ENCODE measurements around the gene CLCNKB.
"Not testable (repeated sequence)": the region's sequence is repeated elsewhere in the genome, so short reads cannot be mapped to it uniquely, and the experiment has no call there.

CLCNKB gene

DNA sequence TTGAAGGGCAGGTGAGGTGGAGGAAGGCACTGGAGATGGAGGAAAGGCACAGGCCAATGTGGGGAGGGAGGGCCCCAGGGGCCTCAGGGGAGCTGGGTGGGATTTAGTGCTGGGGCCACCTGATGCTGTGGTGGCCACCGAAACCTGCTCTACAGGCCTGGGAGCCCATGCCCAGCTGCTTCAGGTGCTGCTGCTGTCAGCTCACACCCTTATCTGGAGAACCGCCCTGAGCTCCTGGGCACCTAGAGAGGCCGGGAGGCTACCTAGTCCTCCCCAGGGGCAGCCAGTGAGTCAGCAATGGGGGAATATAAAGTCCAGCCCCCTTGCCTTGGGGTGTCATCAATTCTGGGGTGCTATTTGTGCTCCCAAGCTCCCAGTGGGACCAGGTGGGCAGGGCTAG, 17.7 kb downstream of the CLCNKB start:
- Histone ChIP-seq H4K91ac (ENCODE audit: low read depth, low read length, poor library complexity) (no peak overlapping the region), H3K18ac (ENCODE audit: low read length) (peak overlapping the region; percentile 19), H3K14ac (ENCODE audit: low read length) (no peak overlapping the region), H2AK5ac (ENCODE audit: low read depth, low read length) (no peak overlapping the region), H2BK120ac (ENCODE audit: low read depth, low read length) (no peak overlapping the region), H2BK12ac (ENCODE audit: low read length) (no peak overlapping the region), H3K9me3 (replicated peaks in 1 of 2; ENCODE audit: control insufficient read depth in 2 of 2, insufficient read depth in 1 of 2, low read depth in 1 of 2, low read length in 2 of 2) (no peaks in the 10 kb centered on the region), H3K79me1 (ENCODE audit: low read depth, low read length) (no peaks in the 10 kb centered on the region), H3K36me3 (replicated peaks in 1 of 2; ENCODE audit: control insufficient read depth in 2 of 2, insufficient read depth in 2 of 2, low read length in 2 of 2) (no peaks in the 10 kb centered on the region), H3K4me2 (ENCODE audit: insufficient read depth, low read length, poor library complexity, severe bottlenecking) (no peak overlapping the region), H4K8ac (ENCODE audit: low read depth, low read length) (no peak overlapping the region), H2AFZ (ENCODE audit: low read length) (no peak overlapping the region), H3K27me3 (ENCODE audit: control insufficient read depth in 3 of 3, insufficient read depth in 3 of 3, low read depth in 1 of 3, low read length in 3 of 3) (peaks cover 0 to 31% (median 0%) of the 10 kb centered on the region in 3 experiments), H3K4me1 (ENCODE audit: control insufficient read depth in 2 of 2, insufficient read depth in 1 of 2, low read depth in 1 of 2, low read length in 2 of 2) (peaks cover 11 to 15% of the 10 kb centered on the region in 2 donors), H3K23ac (ENCODE audit: low read depth, low read length, poor library complexity) (no peak overlapping the region), H3K4me3 (ENCODE audit: low read length in 2 of 2) (no peak overlapping the region), H3K27ac (replicated peaks; ENCODE audit: low read length) (no peak overlapping the region), H3K4ac (ENCODE audit: low read length) (no peak overlapping the region), H2BK5ac (ENCODE audit: low read length) (no peak overlapping the region), H2BK15ac (ENCODE audit: low read length) (peak overlapping the region; percentile 58), H3K9ac (ENCODE audit: low read depth, low read length, poor library complexity) (no peak overlapping the region)
- no peak for DNase-seq (ENCODE audit: low spot score)
- no CpG with 5 or more reads among the region's 3 CpGs for WGBS, 2 donors (ENCODE audit: extremely low coverage in 2 of 2, insufficient read length in 2 of 2, insufficient replicate concordance in 1 of 2)

DNA sequence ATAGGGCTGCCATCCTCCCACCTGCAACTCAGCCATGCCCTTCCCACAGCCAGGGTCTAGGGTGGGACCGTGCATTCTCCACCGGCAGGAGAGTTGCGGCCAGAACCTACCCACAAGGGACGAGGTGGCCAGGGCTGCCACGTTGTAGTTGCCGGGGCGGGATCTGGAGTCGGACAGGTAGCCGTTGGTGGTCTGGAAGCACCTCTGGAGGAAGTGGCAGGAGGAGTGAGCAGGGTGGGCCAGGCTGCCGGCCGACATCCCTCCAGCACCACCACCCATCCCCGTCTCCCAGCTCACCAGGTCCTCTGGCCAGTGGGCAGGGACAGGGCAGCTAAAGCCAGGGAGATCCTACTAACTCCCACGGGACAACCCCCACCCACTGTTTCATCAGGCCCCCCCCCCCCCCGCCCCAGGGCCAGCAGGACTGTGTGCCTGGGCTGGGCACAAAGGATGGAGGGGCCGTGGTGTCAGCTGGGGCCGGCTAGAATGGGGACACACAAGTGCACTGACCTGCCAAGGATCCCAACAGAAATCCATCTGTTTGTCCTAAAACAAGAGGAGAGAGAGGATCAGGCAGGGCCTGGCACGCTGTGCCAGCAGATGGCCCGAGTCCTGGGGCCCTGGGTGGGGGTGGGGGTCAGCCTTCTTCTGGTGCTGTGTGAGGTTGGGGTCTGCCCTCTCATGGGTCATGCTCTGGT, 18.6 kb downstream of the CLCNKB start:
- H4K8ac ChIP-seq (ENCODE audit: low read depth, low read length); H3K4me2 ChIP-seq (ENCODE audit: insufficient read depth, low read length, poor library complexity, severe bottlenecking); H2BK12ac ChIP-seq (ENCODE audit: low read length); H3K36me3 ChIP-seq (replicated peaks in 1 of 2; ENCODE audit: control insufficient read depth in 2 of 2, insufficient read depth in 2 of 2, low read length in 2 of 2); H3K4me3 ChIP-seq (ENCODE audit: low read length in 2 of 2); H2AK5ac ChIP-seq (ENCODE audit: low read depth, low read length); H3K4ac ChIP-seq (ENCODE audit: low read length); H3K18ac ChIP-seq (ENCODE audit: low read length); H3K79me1 ChIP-seq (ENCODE audit: low read depth, low read length); H2BK15ac ChIP-seq (ENCODE audit: low read length); H3K27ac ChIP-seq (replicated peaks; ENCODE audit: low read length); H3K9me3 ChIP-seq (replicated peaks in 1 of 2; ENCODE audit: control insufficient read depth in 2 of 2, insufficient read depth in 1 of 2, low read depth in 1 of 2, low read length in 2 of 2); H2AFZ ChIP-seq (ENCODE audit: low read length); DNase-seq (ENCODE audit: low spot score); H4K91ac ChIP-seq (ENCODE audit: low read depth, low read length, poor library complexity); H3K14ac ChIP-seq (ENCODE audit: low read length); H2BK5ac ChIP-seq (ENCODE audit: low read length); H2BK120ac ChIP-seq (ENCODE audit: low read depth, low read length); H3K23ac ChIP-seq (ENCODE audit: low read depth, low read length, poor library complexity): not testable (repeated sequence)
- WGBS, 2 donors (ENCODE audit: extremely low coverage in 2 of 2, insufficient read length in 2 of 2, insufficient replicate concordance in 1 of 2): no CpG with 5 or more reads among the region's 18 CpGs
- peaks cover 0 to 34% (median 0%) of the 10 kb centered on the region in 3 experiments for H3K27me3 ChIP-seq (ENCODE audit: control insufficient read depth in 3 of 3, insufficient read depth in 3 of 3, low read depth in 1 of 3, low read length in 3 of 3)
- H3K4me1 ChIP-seq (ENCODE audit: control insufficient read depth in 2 of 2, insufficient read depth in 1 of 2, low read depth in 1 of 2, low read length in 2 of 2): peaks cover 18 to 19% of the 10 kb centered on the region in 2 donors
- H3K9ac ChIP-seq (ENCODE audit: low read depth, low read length, poor library complexity): peak overlapping the region; percentile 21

DNA sequence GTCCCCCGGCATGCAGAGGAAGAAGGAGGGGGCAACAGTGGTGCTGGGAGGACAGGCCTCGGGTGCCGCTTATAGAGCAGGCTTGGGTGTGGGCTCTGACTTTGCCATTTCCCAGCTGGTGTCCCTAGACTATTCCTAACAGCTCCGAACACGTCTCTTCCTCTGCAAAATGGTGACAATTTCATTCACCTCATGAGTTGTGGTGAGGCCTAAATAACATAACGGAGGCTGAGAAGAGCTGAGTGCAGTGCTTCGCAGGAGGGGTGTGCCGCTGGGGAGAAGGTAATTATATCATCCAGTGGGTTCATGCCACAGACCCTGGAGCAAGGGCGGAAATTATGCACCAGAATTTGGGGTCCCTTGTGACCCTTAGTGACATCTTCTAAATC, 19.1 kb downstream of the CLCNKB start:
- not testable (repeated sequence) for H3K18ac ChIP-seq (ENCODE audit: low read length); H2BK120ac ChIP-seq (ENCODE audit: low read depth, low read length); H3K4me3 ChIP-seq (ENCODE audit: low read length in 2 of 2); H2AK5ac ChIP-seq (ENCODE audit: low read depth, low read length); H3K14ac ChIP-seq (ENCODE audit: low read length); H4K8ac ChIP-seq (ENCODE audit: low read depth, low read length); H3K79me1 ChIP-seq (ENCODE audit: low read depth, low read length); H3K9me3 ChIP-seq (replicated peaks in 1 of 2; ENCODE audit: control insufficient read depth in 2 of 2, insufficient read depth in 1 of 2, low read depth in 1 of 2, low read length in 2 of 2); H2BK12ac ChIP-seq (ENCODE audit: low read length); H3K23ac ChIP-seq (ENCODE audit: low read depth, low read length, poor library complexity); H4K91ac ChIP-seq (ENCODE audit: low read depth, low read length, poor library complexity); H3K4ac ChIP-seq (ENCODE audit: low read length); H3K9ac ChIP-seq (ENCODE audit: low read depth, low read length, poor library complexity); H3K27ac ChIP-seq (replicated peaks; ENCODE audit: low read length); H2BK5ac ChIP-seq (ENCODE audit: low read length); H2AFZ ChIP-seq (ENCODE audit: low read length); DNase-seq (ENCODE audit: low spot score); H2BK15ac ChIP-seq (ENCODE audit: low read length); H3K36me3 ChIP-seq (replicated peaks in 1 of 2; ENCODE audit: control insufficient read depth in 2 of 2, insufficient read depth in 2 of 2, low read length in 2 of 2); H3K4me2 ChIP-seq (ENCODE audit: insufficient read depth, low read length, poor library complexity, severe bottlenecking)
- Histone ChIP-seq H3K27me3 (ENCODE audit: control insufficient read depth in 3 of 3, insufficient read depth in 3 of 3, low read depth in 1 of 3, low read length in 3 of 3) (peaks cover 0 to 31% (median 0%) of the 10 kb centered on the region in 3 experiments), H3K4me1 (ENCODE audit: control insufficient read depth in 2 of 2, insufficient read depth in 1 of 2, low read depth in 1 of 2, low read length in 2 of 2) (peaks cover 23 to 24% of the 10 kb centered on the region in 2 donors)
- WGBS, 2 donors (ENCODE audit: extremely low coverage in 2 of 2, insufficient read length in 2 of 2, insufficient replicate concordance in 1 of 2): no CpG with 5 or more reads among the region's 9 CpGs

DNA sequence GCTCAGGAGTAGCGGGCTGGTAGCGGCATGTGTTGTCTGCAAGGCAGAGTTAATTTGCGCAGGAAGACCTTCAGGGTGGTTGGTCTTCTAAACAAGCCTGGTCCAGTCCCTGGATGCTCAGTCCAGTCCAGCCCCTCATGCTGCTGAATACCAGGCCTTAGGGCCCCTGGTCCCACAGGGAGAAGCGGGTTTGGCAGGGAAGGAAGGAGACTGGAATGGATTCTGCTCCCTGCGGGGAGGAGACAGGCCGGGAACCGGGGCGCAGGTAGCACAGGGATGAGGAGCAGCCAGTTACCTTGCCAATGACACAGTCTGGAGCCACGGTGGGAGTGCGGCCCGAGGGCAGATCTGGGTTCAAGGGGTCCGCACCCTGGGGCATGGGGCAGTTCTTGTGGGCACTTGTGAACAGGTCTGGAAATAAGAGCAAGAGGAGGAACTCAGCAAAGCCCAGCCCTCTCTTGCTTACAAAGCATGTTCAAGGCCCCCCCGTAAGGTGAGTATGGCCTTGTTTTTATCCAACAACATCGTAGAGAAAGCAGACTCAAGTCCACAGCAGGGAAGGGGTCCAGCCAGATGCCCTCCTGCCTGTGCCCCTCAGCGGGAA, 19.7 kb downstream of the CLCNKB start:
- Histone ChIP-seq H4K91ac (ENCODE audit: low read depth, low read length, poor library complexity) (no peak overlapping the region), H2AFZ (ENCODE audit: low read length) (no peak overlapping the region), H3K23ac (ENCODE audit: low read depth, low read length, poor library complexity) (no peak overlapping the region), H3K9me3 (replicated peaks in 1 of 2; ENCODE audit: control insufficient read depth in 2 of 2, insufficient read depth in 1 of 2, low read depth in 1 of 2, low read length in 2 of 2) (no peaks in the 10 kb centered on the region), H3K4me1 (ENCODE audit: control insufficient read depth in 2 of 2, insufficient read depth in 1 of 2, low read depth in 1 of 2, low read length in 2 of 2) (peaks cover 29 to 31% of the 10 kb centered on the region in 2 donors), H2BK15ac (ENCODE audit: low read length) (no peak overlapping the region), H2BK12ac (ENCODE audit: low read length) (no peak overlapping the region), H3K36me3 (replicated peaks in 1 of 2; ENCODE audit: control insufficient read depth in 2 of 2, insufficient read depth in 2 of 2, low read length in 2 of 2) (no peaks in the 10 kb centered on the region), H2AK5ac (ENCODE audit: low read depth, low read length) (peak overlapping the region; percentile 85), H3K18ac (ENCODE audit: low read length) (peak overlapping the region; percentile 77), H4K8ac (ENCODE audit: low read depth, low read length) (no peak overlapping the region), H2BK5ac (ENCODE audit: low read length) (no peak overlapping the region), H3K4me2 (ENCODE audit: insufficient read depth, low read length, poor library complexity, severe bottlenecking) (no peak overlapping the region), H3K4ac (ENCODE audit: low read length) (peak overlapping the region; percentile 44), H3K9ac (ENCODE audit: low read depth, low read length, poor library complexity) (peak overlapping the region; percentile 10), H2BK120ac (ENCODE audit: low read depth, low read length) (no peak overlapping the region), H3K27ac (replicated peaks; ENCODE audit: low read length) (no peak overlapping the region), H3K14ac (ENCODE audit: low read length) (no peak overlapping the region), H3K79me1 (ENCODE audit: low read depth, low read length) (no peaks in the 10 kb centered on the region), H3K4me3 (ENCODE audit: low read length in 2 of 2) (no peak overlapping the region), H3K27me3 (ENCODE audit: control insufficient read depth in 3 of 3, insufficient read depth in 3 of 3, low read depth in 1 of 3, low read length in 3 of 3) (peaks cover 0 to 31% (median 0%) of the 10 kb centered on the region in 3 experiments)
- DNase-seq (ENCODE audit: low spot score): no peak
- WGBS, 2 donors (ENCODE audit: extremely low coverage in 2 of 2, insufficient read length in 2 of 2, insufficient replicate concordance in 1 of 2): no CpG with 5 or more reads among the region's 15 CpGs

Measured in neuronal stem cell (in vitro differentiated cells).